ENCODE results near the gene IPO13.

The IPO13 gene

GRCh38 chr1:43958351-43959255, 11.9 kb downstream of the IPO13 start:
- Histone ChIP-seq H3K36me3 (ENCODE audit: control insufficient read depth, insufficient read depth, low read length) (no peaks in the 10 kb centered on the region), H3K9ac (no peak overlapping the region), H2AFZ (no peak overlapping the region), H3K27me3 (ENCODE audit: control insufficient read depth, insufficient read depth, low read length) (no peaks in the 10 kb centered on the region), H3K9me3 (ENCODE audit: control insufficient read depth, low read length) (no peaks in the 10 kb centered on the region), H3K4me1 (no peaks in the 10 kb centered on the region), H3K79me2 (no peaks in the 10 kb centered on the region), H3K27ac (no peak overlapping the region), H3K4me3 (ENCODE audit: low read depth, low read length) (no peak overlapping the region), H3K4me2 (ENCODE audit: low read length) (no peak overlapping the region)
- no peak for TF ChIP-seq CTCF (IDR thresholded peaks at IDR 0.05)

DNA sequence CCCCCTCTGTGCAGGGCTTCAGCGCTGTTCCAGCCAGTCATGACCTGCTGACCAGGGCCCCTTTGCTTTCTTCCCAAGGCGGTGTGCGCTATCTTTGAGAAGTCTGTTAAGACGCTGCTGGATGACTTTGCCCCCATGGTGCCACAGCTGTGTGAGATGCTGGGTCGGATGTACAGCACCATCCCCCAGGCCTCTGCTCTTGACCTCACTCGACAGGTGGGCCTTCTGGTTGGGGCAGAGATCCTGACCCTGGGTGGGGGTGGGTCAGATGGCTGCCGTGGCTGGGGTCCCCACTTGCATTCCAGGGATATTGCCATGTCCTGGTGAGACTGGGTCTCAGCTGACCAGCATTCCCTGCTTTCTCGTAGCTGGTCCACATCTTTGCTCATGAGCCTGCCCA, 14.0 kb downstream of the IPO13 start:
- Histone ChIP-seq H3K36me3 (ENCODE audit: control insufficient read depth, insufficient read depth, low read length) (no peaks in the 10 kb centered on the region), H2AFZ (no peak overlapping the region), H3K27me3 (ENCODE audit: control insufficient read depth, insufficient read depth, low read length) (no peaks in the 10 kb centered on the region), H3K9me3 (ENCODE audit: control insufficient read depth, low read length) (no peaks in the 10 kb centered on the region), H3K4me1 (no peaks in the 10 kb centered on the region), H3K4me3 (ENCODE audit: low read depth, low read length) (no peak overlapping the region), H3K9ac (no peak overlapping the region), H3K4me2 (ENCODE audit: low read length) (no peak overlapping the region), H3K79me2 (no peaks in the 10 kb centered on the region), H3K27ac (no peak overlapping the region)
- no peak for TF ChIP-seq CTCF (IDR thresholded peaks at IDR 0.05)

GRCh38 chr1:43961692-43962091, 14.9 kb downstream of the IPO13 start:
- H3K79me2 ChIP-seq = no peaks in the 10 kb centered on the region
- no peak overlapping the region for H3K9ac ChIP-seq
- no peaks in the 10 kb centered on the region for H3K36me3 ChIP-seq (ENCODE audit: control insufficient read depth, insufficient read depth, low read length)
- TF ChIP-seq CTCF (IDR thresholded peaks at IDR 0.05) = no peak
- no peaks in the 10 kb centered on the region for H3K27me3 ChIP-seq (ENCODE audit: control insufficient read depth, insufficient read depth, low read length)
- H3K4me1 ChIP-seq = no peaks in the 10 kb centered on the region
- H3K4me2 ChIP-seq (ENCODE audit: low read length) = no peak overlapping the region
- no peak overlapping the region for H2AFZ ChIP-seq
- no peaks in the 10 kb centered on the region for H3K9me3 ChIP-seq (ENCODE audit: control insufficient read depth, low read length)
- no peak overlapping the region for H3K27ac ChIP-seq
- no peak overlapping the region for H3K4me3 ChIP-seq (ENCODE audit: low read depth, low read length)

GRCh38 chr1:43962324-43962723, 15.6 kb downstream of the IPO13 start:
- TF ChIP-seq CTCF (IDR thresholded peaks at IDR 0.05) = no peak
- Histone ChIP-seq H3K27me3 (ENCODE audit: control insufficient read depth, insufficient read depth, low read length) (no peaks in the 10 kb centered on the region), H3K36me3 (ENCODE audit: control insufficient read depth, insufficient read depth, low read length) (no peaks in the 10 kb centered on the region), H3K9me3 (ENCODE audit: control insufficient read depth, low read length) (no peaks in the 10 kb centered on the region), H3K79me2 (no peaks in the 10 kb centered on the region), H3K4me1 (no peaks in the 10 kb centered on the region), H3K4me2 (ENCODE audit: low read length) (no peak overlapping the region), H2AFZ (no peak overlapping the region), H3K27ac (no peak overlapping the region), H3K9ac (no peak overlapping the region), H3K4me3 (ENCODE audit: low read depth, low read length) (no peak overlapping the region)

DNA sequence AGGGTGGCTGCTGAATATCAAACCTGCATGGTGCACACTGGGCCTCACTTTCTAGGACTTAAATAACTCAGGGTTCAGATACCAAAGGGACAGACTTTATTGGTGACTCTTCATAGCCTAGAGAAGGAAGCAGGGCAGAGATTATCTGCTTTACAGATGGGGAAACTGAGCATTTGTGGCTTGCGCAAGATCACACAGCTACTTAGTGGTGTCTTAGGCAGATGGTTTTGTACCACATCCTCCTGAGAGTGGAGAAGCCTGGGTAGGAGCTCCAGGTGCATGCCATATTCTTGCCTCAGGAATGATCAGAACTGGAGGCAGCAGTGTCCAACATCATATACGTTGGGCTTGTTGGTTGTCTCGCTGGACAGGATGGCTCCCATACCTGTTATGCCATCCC, 16.3 kb downstream of the IPO13 start:
- Histone ChIP-seq H2AFZ (no peak overlapping the region), H3K79me2 (no peaks in the 10 kb centered on the region), H3K4me1 (no peaks in the 10 kb centered on the region), H3K9ac (no peak overlapping the region), H3K9me3 (ENCODE audit: control insufficient read depth, low read length) (no peaks in the 10 kb centered on the region), H3K36me3 (ENCODE audit: control insufficient read depth, insufficient read depth, low read length) (no peaks in the 10 kb centered on the region), H3K27ac (no peak overlapping the region), H3K4me3 (ENCODE audit: low read depth, low read length) (no peak overlapping the region), H3K4me2 (ENCODE audit: low read length) (no peak overlapping the region), H3K27me3 (ENCODE audit: control insufficient read depth, insufficient read depth, low read length) (no peaks in the 10 kb centered on the region)
- no peak for TF ChIP-seq CTCF (IDR thresholded peaks at IDR 0.05)

All from parathyroid adenoma (tissue), 2 donors.